Muscle of leg (tissue), 11 donors: Measurements from ENCODE around the gene KMT2E. TPM values are rescaled to one million over a fixed set of nuclear protein-coding genes. Genes with fewer than 3 reads are reported as not detected.
A peak's percentile ranks its signal among the peaks of the same experiment; 100 is the strongest.

Source experiments
- DNase-seq: peaks from one replicate; pipeline ENCODE4 v3.0.0; 2013
- H3K27ac ChIP-seq: one replicate; pipeline ENCODE4 v1.5.1; 2013; ENCODE audit warnings: mild to moderate bottlenecking, low read length, control low read depth
- H3K27me3 ChIP-seq: one replicate; pipeline ENCODE4 v1.6.1; 2013; ENCODE audit warnings: low read length; ENCODE audit not compliant: control insufficient read depth, insufficient read depth
- H3K36me3 ChIP-seq: one replicate; pipeline ENCODE4 v1.6.1; 2013; ENCODE audit warnings: low read length; ENCODE audit not compliant: control insufficient read depth, insufficient read depth
- H3K4me1 ChIP-seq: one replicate; pipeline ENCODE4 v1.6.1; 2013; ENCODE audit warnings: low read length; ENCODE audit not compliant: control insufficient read depth, insufficient read depth
- H3K4me3 ChIP-seq: one replicate; pipeline ENCODE4 v1.5.1; 2013; ENCODE audit warnings: low read length, control low read depth
- H3K9me3 ChIP-seq: replicated peaks from 2 replicates; pipeline ENCODE4 v1.6.1; 2013; ENCODE audit warnings: low read depth, low read length; ENCODE audit not compliant: control insufficient read depth
- WGBS: methylation state at CpG from one replicate; pipeline ENCODE4 v1.1.5; 2013; ENCODE audit warnings: missing lambda C conversion rate; ENCODE audit not compliant: insufficient coverage; 5-methylcytosine and 5-hydroxymethylcytosine counted together
- polyA plus RNA-seq, 8 donors: library from polyadenylated mRNA; unstranded; fragments of 120-200 nt; gene quantifications; one replicate each; pipeline versions ENCODE4 v1.2.1 to v1.2.3, GENCODE V29; 2013; ENCODE audit warnings: inconsistent platforms in 1 of 8, low replicate concordance in 1 of 8; ENCODE audit not compliant: insufficient read length in 8 of 8, insufficient read depth in 1 of 8
- total RNA-seq: library from RNA; stranded (reverse); fragments of 120-200 nt; gene quantifications from one replicate; pipeline ENCODE4 v1.2.4, GENCODE V29; 2013

KMT2E gene
- total and polyA plus RNA-seq, 9 donors = 28.5 to 55.5 (median 36.1) TPM

- Histone ChIP-seq H3K4me1 (no peaks in the 10 kb centered on the region), H3K9me3 (no peaks in the 10 kb centered on the region), H3K4me3 (no peak overlapping the region), H3K36me3 (peaks cover 20% of the 10 kb centered on the region), H3K27me3 (no peaks in the 10 kb centered on the region), H3K27ac (no peak overlapping the region)
- WGBS = no CpG with 5 or more reads among the region's 7 CpGs
- peak; percentile 59 for DNase-seq
Observed at GRCh38 chr7:105097619-105098018, 83.6 kb downstream of the KMT2E start.

- H3K27ac ChIP-seq = no peak overlapping the region
- no peaks in the 10 kb centered on the region for H3K4me1 ChIP-seq
- WGBS = 100% methylated on average over 2 of the region's 2 CpGs
- no peaks in the 10 kb centered on the region for H3K9me3 ChIP-seq
- peaks cover 20% of the 10 kb centered on the region for H3K36me3 ChIP-seq
- no peak overlapping the region for H3K4me3 ChIP-seq
- no peak for DNase-seq
- H3K27me3 ChIP-seq = no peaks in the 10 kb centered on the region
Observed at GRCh38 chr7:105098863-105099515, 85.0 kb downstream of the KMT2E start.

- Histone ChIP-seq H3K27ac (no peak overlapping the region), H3K4me1 (no peaks in the 10 kb centered on the region), H3K4me3 (no peak overlapping the region), H3K27me3 (no peaks in the 10 kb centered on the region), H3K9me3 (no peaks in the 10 kb centered on the region), H3K36me3 (peaks cover 34% of the 10 kb centered on the region)
- WGBS = no CpG with 5 or more reads among the region's 4 CpGs
- DNase-seq = no peak
Observed at GRCh38 chr7:105101864-105102263, 87.9 kb downstream of the KMT2E start.

GRCh38 chr7:105102557-105103352, 88.8 kb downstream of the KMT2E start:
- no peak for DNase-seq
- no CpG with 5 or more reads among the region's 4 CpGs for WGBS
- Histone ChIP-seq H3K27me3 (no peaks in the 10 kb centered on the region), H3K4me3 (no peak overlapping the region), H3K27ac (no peak overlapping the region), H3K9me3 (no peaks in the 10 kb centered on the region), H3K36me3 (peaks cover 40% of the 10 kb centered on the region), H3K4me1 (no peaks in the 10 kb centered on the region)

GRCh38 chr7:105105579-105105978, 91.6 kb downstream of the KMT2E start:
- no peak overlapping the region for H3K4me3 ChIP-seq
- no peaks in the 10 kb centered on the region for H3K27me3 ChIP-seq
- peaks cover 44% of the 10 kb centered on the region for H3K36me3 ChIP-seq
- H3K27ac ChIP-seq = no peak overlapping the region
- no CpG with 5 or more reads among the region's 2 CpGs for WGBS
- no peaks in the 10 kb centered on the region for H3K4me1 ChIP-seq
- no peaks in the 10 kb centered on the region for H3K9me3 ChIP-seq
- no peak for DNase-seq

- H3K27me3 ChIP-seq = no peaks in the 10 kb centered on the region
- no peaks in the 10 kb centered on the region for H3K9me3 ChIP-seq
- H3K27ac ChIP-seq = no peak overlapping the region
- H3K36me3 ChIP-seq = peaks cover 44% of the 10 kb centered on the region
- H3K4me1 ChIP-seq = no peaks in the 10 kb centered on the region
- no peak for DNase-seq
- H3K4me3 ChIP-seq = no peak overlapping the region
- WGBS = 80% methylated on average over 1 of the region's 6 CpGs
Observed at GRCh38 chr7:105106473-105106872, 92.5 kb downstream of the KMT2E start.

- Histone ChIP-seq H3K36me3 (peaks cover 52% of the 10 kb centered on the region), H3K4me3 (no peak overlapping the region), H3K4me1 (no peaks in the 10 kb centered on the region), H3K27me3 (no peaks in the 10 kb centered on the region), H3K27ac (no peak overlapping the region), H3K9me3 (no peaks in the 10 kb centered on the region)
- 86% methylated on average over 6 of the region's 9 CpGs for WGBS
- DNase-seq = no peak
Observed at GRCh38 chr7:105107458-105107857, 93.5 kb downstream of the KMT2E start.

GRCh38 chr7:105112440-105113418, 98.7 kb downstream of the KMT2E start:
- WGBS = 87% methylated on average over 9 of the region's 11 CpGs
- H3K9me3 ChIP-seq = no peaks in the 10 kb centered on the region
- no peaks in the 10 kb centered on the region for H3K27me3 ChIP-seq
- no peak for DNase-seq
- H3K27ac ChIP-seq = no peak overlapping the region
- peaks cover 34% of the 10 kb centered on the region for H3K36me3 ChIP-seq
- H3K4me1 ChIP-seq = no peaks in the 10 kb centered on the region
- no peak overlapping the region for H3K4me3 ChIP-seq

- H3K4me1 ChIP-seq = no peaks in the 10 kb centered on the region
- no peak overlapping the region for H3K4me3 ChIP-seq
- no peak for DNase-seq
- peaks cover 14% of the 10 kb centered on the region for H3K36me3 ChIP-seq
- no peaks in the 10 kb centered on the region for H3K27me3 ChIP-seq
- 78% methylated on average over 6 of the region's 9 CpGs for WGBS
- H3K9me3 ChIP-seq = no peaks in the 10 kb centered on the region
- no peak overlapping the region for H3K27ac ChIP-seq
Observed at GRCh38 chr7:105118612-105119600, 104.9 kb downstream of the KMT2E start.
